RPMI7951 (cell line): ENCODE measurements around the gene IRF4. TPM values are rescaled to one million over a fixed set of nuclear protein-coding genes. Genes with fewer than 3 reads are reported as not detected.
"Not testable (repeated sequence)": the region's sequence is repeated elsewhere in the genome, so short reads cannot be mapped to it uniquely, and the experiment has no call there.

Source experiments
- DNase-seq: peaks from one replicate; pipeline ENCODE4 v3.0.0-alpha.2; 2012; ENCODE audit warnings: low read depth
- total RNA-seq: library from RNA; depleted of rRNA; stranded (reverse); fragments of >200 nt; shearing (Covaris generic); gene quantifications from 2 replicates; pipeline ENCODE4 v1.2.3, GENCODE V29; 2014

The IRF4 gene
- total RNA-seq, 1 experiment from 2014 or later, result 0.24 TPM

GRCh38 chr6:421211-421610 lies 29.7 kb downstream of the IRF4 start:
- no peak for DNase-seq

DNA sequence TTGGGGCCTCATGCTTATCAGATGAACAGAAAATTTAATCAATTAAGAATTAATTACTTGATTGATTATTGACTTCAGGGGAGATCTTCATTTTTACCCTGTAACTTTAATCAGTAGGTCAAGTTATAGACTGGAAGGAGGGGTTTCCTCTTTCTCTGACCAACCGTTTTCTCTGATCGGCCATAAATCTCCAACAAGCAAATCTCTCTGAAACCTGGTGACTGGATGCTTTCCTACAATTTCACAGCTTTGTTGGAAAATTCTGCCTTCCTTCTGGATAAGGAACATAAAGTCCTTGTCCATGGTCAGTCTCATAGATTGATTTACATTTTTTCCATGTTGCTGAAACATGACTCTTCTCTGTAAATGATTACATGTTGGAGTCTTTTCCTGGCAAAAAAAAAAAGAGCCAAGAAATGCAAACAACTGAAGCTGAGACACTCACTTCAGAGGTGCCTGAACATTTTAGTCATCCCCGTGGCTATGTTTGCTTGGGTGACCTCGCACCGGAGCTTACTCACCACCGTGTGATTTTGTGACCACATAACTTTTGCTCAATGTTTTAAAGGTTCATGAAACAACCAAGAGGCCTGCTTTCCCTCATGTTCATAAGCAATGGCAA lies 31.0 kb downstream of the IRF4 start:
- DNase-seq, result peak; percentile 75

- no peak for DNase-seq
These were observed 31.7 kb downstream of the IRF4 start for GRCh38 chr6:423055-423798.

DNA sequence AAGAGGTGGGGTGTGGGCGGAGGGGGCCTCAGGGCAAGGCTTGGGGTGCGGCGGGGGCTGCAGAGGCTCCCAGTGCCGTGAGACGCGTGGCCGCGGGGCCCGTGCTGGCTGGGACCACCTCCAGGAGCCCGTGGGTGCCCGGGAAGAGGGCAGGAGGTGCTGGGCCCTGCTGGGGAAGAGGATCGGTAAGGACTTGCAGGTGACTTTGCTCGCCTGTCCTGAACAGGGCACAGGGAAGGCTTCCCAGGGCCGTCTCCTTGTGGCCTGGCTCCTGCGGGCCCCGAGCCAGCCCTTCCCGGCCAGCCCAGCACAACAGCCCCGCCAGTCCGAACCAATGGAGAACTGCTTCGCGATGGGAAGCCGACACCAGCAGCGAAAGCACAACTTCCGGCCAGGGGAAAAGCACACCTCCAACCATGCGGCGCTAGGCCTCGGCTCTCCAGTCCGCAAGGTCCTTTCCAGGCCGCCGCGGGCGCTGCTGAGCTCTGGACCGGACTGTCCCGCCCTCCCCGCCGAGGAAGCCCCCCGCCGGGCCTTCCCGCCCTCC lies 32.3 kb downstream of the IRF4 start:
- no peak for DNase-seq

DNA sequence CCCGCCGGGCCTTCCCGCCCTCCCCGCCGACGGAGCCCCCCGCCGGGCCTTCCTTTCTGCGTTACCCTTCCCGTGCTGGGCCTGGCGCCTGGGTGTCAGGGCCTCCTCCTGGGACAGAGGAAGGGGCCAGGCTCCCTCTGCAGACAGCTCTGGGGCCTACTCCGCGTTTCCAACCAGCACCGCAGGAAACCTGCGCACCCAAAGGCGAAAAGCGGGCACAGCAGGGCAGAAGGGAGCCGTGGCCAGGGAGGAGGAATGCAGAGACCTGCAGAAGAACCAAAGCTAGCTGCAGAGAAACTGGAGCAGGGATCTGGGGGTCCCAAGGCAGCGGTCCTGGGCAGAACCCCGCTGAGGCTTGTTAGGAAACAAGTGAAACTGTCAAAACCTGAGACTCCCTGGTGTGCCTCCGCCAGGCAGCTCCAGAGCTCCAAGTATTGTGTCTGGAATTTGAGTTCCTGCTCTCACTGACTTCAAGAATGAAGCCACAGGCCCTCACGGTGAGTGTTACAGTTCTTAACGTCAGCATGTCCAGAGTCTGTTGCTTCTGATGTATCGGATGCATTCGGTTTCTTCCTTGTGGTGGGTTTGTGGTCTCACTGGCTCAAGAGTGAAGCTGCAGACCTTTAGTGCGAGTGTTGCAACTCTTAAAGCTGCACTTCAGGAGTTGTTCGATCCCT lies 33.3 kb downstream of the IRF4 start:
- no peak for DNase-seq

GRCh38 chr6:425418-425788 lies 33.9 kb downstream of the IRF4 start:
- DNase-seq, result not testable (repeated sequence)

GRCh38 chr6:426198-426738 lies 34.7 kb downstream of the IRF4 start:
- DNase-seq, result not testable (repeated sequence)

DNA sequence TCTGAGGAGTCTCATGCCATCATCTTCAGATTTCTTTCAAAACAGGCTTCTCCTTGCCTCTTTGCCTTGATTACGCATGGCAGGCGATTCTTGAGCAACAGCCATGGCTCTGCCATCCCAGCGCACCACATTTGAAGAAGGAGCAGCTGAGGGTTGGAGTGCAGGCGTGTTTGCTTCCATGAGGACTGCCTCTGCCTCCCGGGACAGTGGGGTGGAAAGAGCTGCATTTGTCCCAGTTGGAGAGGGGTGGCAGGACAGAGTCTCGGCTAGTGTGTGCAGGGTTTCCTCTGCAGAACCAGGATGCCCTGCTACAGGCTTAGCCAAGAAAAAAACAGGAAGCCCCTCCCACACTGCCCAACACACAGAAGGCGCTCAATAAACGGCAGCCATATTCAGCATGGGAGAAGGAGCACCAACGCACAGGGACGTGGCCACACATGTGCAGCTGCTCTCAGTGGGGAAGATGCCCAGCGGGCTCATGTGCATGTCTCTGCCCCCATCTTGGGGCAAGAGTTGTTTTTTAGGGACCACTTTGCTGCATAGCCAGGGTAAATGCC lies 36.6 kb downstream of the IRF4 start:
- DNase-seq, result no peak

- no peak for DNase-seq
These were observed 38.1 kb downstream of the IRF4 start for GRCh38 chr6:429515-430121.

- DNase-seq, result no peak
These were observed 40.0 kb downstream of the IRF4 start for GRCh38 chr6:431504-431903.

DNA sequence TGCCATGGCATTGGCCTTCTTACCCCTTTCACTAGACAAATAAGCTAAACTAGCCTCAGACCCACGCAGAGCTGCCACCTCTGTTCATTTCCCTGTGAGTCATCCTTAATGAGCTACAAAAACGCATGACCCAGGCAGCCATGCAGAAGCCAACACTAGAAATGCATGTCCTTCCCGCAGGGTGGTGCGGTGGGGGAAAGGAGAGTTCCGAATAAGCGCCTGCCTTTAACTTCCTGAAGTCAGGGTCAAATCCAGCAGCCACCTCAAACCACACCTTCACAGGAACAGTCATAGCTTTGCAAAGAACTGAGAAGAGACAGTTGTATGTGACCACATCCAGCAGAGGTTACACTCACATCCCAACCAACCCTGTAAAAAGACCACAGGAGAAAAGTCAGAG lies 40.4 kb downstream of the IRF4 start:
- no peak for DNase-seq

- DNase-seq, result no peak
These were observed 42.6 kb downstream of the IRF4 start for GRCh38 chr6:434051-434705.

DNA sequence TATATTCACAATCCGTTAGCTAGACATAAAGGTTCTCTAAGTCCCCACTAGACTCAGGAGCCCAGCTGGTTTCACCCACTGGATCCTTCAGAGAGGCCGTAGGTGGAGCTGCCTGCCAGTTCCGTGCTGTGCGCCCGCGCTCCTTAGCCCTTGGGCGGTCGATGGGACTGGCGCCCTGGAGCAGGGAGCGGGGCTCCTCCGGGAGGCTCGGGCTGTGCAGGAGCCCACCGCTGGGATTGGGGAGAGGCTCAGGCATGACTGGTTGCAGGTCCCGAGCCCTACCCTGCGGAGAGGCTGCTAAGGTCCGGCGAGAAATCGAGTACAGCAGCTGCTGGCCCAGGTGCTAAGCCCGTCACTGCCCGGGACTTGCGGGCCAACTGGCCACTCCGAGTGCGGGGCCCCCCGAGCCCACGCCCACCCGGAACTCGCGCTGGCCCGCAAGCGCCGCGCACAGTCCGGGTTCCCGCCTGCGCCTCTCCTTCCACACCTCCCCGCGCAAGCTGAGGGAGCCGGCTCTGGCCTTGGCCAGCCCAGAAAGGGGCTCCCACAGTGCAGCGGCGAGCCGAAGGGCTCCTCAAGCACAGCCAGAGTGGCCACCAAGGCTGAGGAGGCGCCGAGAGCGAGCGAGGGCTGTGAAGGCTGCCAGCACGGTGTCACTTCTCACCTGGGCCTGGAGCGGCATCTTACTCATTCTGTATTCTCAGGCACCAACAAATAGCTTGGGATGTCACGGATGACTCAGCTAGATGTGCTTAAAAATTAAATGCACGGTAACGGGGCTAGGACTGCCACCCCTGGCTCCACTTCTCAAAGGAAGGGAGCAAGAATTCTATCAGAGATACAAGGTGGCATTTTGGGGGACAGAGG lies 44.1 kb downstream of the IRF4 start:
- DNase-seq, result no peak

DNA sequence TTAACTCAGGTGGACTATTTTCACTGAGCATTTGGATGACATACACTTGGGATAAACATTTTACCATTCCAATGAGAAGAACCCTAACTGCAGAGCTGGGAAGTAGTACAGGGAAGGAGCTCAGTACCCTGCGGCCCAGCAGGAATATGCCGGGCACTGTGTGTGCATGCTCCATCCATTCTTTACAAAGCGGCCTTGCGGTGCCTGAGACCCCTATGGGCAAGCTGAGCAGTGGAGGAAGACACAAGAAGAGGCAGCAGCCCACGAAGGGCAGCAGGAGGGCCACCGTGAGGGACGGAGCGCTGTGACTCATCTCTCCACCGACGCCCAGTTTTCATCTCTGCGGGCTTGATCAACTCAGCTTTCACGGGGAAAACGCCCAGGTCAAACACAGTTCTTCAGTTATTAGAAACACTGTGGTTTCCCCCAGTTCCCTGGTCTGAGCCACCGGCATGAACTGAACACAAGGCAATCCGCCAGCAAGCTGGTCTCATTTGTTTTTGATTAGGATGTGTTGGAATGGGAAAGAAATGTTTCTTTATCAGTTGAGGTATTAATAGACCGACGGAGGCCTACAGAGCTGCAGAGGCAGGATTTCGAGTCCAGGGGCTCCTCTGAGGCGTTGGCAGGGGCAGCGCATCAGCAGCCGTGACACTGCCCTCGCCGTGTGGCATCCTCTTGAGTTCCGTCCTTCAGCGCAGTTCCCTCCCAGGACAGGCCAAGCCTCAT lies 44.9 kb downstream of the IRF4 start:
- DNase-seq, result peak; percentile 52

- no peak for DNase-seq
These were observed 45.5 kb downstream of the IRF4 start for GRCh38 chr6:437037-437392.

GRCh38 chr6:438634-439170 lies 47.1 kb downstream of the IRF4 start:
- no peak for DNase-seq

GRCh38 chr6:439641-440167 lies 48.2 kb downstream of the IRF4 start:
- DNase-seq, result no peak

DNA sequence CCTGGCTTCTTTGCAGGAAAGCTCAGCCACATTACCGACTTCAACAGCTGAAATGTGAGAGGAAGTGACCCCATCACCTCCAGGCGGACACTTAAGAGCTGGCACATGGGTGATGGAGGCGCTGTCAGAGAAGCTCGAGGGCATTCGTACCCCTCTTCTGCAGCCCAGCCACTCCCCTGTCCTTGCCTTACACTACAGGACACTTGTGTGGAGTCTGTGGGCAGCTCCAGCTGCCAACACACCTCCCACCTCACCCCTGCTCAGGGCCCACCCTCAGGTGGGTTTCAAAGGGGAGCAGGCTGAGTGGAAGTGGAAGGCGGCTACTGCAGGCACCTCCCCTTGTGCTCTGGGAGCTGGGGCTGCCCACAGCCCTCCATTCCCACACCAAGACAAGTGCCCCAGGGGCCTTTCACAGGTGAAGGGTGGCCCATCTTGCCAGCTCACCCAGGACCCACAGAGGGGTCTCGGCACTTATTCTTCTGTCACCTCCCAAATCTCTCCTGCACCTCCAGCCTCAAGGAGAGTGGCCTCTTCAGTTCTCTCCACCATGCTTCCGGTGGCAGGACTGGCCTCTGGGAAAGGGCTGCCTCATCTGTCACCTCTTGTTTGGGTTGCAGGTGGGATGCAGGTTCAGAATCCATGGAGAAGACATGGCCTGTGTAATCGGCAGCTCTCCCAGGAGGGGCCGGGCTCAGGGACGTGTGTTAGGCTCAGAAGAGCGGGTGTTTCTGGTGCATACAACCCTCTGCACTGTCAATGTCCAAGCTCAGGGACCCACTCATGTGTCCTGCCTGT lies 49.8 kb downstream of the IRF4 start:
- DNase-seq, result no peak
